ENCODE data around the gene CNN3. TPM values are rescaled to one million over a fixed set of nuclear protein-coding genes. Genes with fewer than 3 reads are reported as not detected.
A peak's percentile ranks its signal among the peaks of the same experiment; 100 is the strongest.

CNN3 gene
- 350 TPM for total RNA-seq
- 163 TPM for polyA plus RNA-seq

DNA sequence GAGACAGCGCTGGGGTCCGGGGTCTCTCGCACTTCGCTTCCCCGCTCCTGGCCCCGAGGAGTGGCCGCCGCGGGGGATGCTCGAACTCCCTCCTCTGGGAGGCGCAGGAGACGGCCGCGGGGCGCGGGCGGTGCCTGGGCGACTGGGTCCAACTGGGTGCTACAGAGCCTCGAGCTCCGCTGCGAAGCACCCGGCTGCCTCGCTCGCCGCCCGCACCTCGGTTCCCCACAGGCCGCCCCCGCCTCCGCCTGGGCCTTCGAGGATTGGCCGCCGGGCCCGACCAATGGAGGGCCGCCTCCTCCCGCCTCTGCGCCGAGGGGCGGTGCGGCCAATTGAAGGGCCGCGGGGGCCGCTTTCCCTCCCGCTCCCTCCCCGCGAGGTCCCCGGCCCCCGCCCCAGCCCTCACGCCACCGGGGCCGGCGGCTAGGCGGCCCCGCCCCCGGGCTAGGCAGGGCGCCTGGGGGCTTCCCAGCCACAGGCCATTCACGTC is at the start of gene CNN3:
CNN3 (minus strand) TSS at position 196 of the 490 bp plus-strand sequence. CDS start 216 bp downstream, outside the sequence.
- DNase-seq (ENCODE audit: extremely low spot score): peak; percentile 76
- Histone ChIP-seq H3K36me3 (ENCODE audit: insufficient read depth) (no peaks in the 10 kb centered on the region), H3K4me3 (ENCODE audit: low read depth, low read length) (peak within 1 kb of the TSS; percentile 85), H3K4me1 (ENCODE audit: insufficient read depth) (peaks cover 2% of the 10 kb centered on the region), H3K27ac (ENCODE audit: low read depth) (peak within 1 kb of the TSS; percentile 99)
- under 1% methylated on average over 57 of the region's 57 CpGs for WGBS

DNA sequence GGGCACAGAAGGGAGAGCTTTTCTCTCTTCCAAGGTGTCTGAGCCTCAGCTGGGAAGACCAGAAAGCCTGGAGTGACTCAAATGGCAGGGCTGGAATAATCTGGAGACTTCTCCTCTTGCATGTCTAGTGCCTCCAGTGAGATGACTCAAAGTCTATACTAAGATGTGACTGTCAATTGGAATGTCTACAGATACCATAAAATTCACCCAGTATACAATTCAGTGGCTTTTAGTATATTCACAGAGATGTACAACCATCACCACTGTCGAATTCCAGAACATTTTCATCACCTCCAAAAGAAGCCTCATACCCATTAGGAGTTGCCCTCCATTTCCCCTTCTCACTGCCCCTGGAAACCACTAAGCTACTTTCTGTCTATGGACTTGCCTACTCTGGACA is 47.9 kb upstream of the CNN3 start:
- DNase-seq (ENCODE audit: extremely low spot score): no peak
- Histone ChIP-seq H3K36me3 (ENCODE audit: insufficient read depth) (no peaks in the 10 kb centered on the region), H3K4me1 (ENCODE audit: insufficient read depth) (no peaks in the 10 kb centered on the region), H3K4me3 (ENCODE audit: low read depth, low read length) (no peak overlapping the region), H3K27ac (ENCODE audit: low read depth) (no peak overlapping the region)
- WGBS: 88% methylated on average over 1 of the region's 1 CpG

DNA sequence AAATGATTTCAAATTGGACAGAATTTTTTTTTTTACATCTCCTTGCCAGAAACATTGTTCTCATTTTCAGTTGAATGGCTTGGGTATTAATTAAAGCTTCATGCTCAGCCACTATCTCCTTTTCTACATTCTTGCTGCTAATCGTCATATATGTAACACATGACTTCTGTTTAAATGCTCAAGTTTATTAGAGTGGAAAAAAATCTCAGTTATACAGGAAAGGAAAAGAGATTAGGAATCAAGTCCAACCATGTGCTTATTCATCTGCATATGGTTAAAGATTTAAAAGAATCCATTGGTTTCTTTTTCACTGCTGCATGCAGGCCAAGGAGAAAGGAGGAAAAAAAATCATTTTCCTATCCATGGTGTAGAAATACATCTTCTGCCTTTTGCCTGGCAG is 47.3 kb upstream of the CNN3 start:
- no peak for DNase-seq (ENCODE audit: extremely low spot score)
- Histone ChIP-seq H3K27ac (ENCODE audit: low read depth) (no peak overlapping the region), H3K4me3 (ENCODE audit: low read depth, low read length) (no peak overlapping the region), H3K4me1 (ENCODE audit: insufficient read depth) (no peaks in the 10 kb centered on the region), H3K36me3 (ENCODE audit: insufficient read depth) (no peaks in the 10 kb centered on the region)
- WGBS: 23% methylated on average over 1 of the region's 1 CpG

DNA sequence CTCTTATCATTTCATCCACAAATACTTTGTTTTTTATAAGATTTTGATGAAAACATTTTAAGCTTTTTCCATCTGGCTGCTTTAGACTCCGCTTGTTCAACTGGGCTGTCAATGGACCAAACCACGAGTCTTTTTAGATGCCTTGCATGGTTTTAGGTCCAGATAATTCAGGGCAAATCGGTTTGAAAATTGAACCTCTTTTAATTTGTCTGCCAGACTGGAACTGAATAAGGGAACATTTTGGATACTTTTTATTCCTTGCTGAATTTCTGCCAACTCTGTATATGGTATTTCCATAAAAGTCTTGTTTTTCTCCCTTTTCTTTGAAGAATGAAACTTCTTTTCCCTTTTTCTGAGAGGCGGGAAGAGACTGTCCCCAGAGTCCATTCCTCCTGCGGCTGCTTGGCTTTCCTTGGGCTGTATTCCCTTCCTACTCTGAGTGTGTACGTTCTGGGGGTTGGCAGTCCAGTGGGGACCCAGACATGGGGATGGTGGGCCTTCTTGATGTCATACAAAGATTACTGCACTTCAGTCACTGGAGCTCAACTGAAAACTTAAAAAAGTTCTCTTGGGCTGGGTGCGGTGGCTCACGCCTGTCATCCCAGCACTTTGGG is 46.5 kb upstream of the CNN3 start:
- no peaks in the 10 kb centered on the region for H3K4me1 ChIP-seq (ENCODE audit: insufficient read depth)
- H3K27ac ChIP-seq (ENCODE audit: low read depth): peak overlapping the region; percentile 39
- no peak overlapping the region for H3K4me3 ChIP-seq (ENCODE audit: low read depth, low read length)
- WGBS: 62% methylated on average over 8 of the region's 8 CpGs
- no peak for DNase-seq (ENCODE audit: extremely low spot score)
- no peaks in the 10 kb centered on the region for H3K36me3 ChIP-seq (ENCODE audit: insufficient read depth)

DNA sequence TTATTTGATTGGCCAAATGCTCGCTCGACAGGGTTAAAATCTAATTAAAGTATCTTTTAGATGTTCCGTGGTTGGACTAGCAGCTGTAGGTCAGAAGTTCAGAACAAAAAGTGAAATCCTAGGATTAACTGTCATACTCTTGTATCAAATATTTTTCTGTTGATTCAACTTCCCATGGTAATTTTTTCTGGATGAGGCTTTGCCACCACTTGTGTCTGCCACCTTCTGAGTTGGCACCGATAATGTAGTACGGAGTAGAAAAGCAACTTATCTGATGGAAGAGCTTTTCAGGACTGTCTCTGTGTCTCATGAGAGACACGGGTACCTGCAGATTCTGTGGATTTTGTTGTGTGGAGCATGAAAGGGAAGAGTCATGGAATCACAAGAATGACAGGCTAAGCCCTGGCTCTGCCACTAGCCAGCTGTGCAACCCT is 44.6 kb upstream of the CNN3 start:
- Histone ChIP-seq H3K36me3 (ENCODE audit: insufficient read depth) (no peaks in the 10 kb centered on the region), H3K4me3 (ENCODE audit: low read depth, low read length) (no peak overlapping the region), H3K4me1 (ENCODE audit: insufficient read depth) (no peaks in the 10 kb centered on the region), H3K27ac (ENCODE audit: low read depth) (peak overlapping the region; percentile 28)
- 41% methylated on average over 6 of the region's 6 CpGs for WGBS
- DNase-seq (ENCODE audit: extremely low spot score): no peak

DNA sequence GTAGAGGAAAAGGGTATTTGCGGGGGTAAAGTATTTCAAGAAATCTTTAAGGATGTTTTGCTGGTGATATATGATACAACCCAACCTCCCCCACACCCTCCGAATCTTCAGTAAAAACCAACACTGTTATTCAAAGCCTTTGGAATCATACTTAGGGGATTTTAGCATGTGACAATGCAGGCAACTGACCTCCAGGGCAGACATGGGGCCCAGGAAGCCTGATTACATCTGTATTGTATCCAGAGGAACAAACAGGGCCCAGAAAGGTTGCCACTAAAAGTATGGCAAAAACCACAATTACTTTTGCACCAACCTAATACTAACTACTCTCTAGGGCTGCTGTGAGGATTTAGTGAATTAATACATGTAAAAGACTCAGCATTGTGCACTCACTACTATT is 43.9 kb upstream of the CNN3 start:
- DNase-seq (ENCODE audit: extremely low spot score): no peak
- H3K4me3 ChIP-seq (ENCODE audit: low read depth, low read length): no peak overlapping the region
- no peak overlapping the region for H3K27ac ChIP-seq (ENCODE audit: low read depth)
- H3K4me1 ChIP-seq (ENCODE audit: insufficient read depth): no peaks in the 10 kb centered on the region
- H3K36me3 ChIP-seq (ENCODE audit: insufficient read depth): no peaks in the 10 kb centered on the region
- WGBS: 88% methylated on average over 2 of the region's 2 CpGs

DNA sequence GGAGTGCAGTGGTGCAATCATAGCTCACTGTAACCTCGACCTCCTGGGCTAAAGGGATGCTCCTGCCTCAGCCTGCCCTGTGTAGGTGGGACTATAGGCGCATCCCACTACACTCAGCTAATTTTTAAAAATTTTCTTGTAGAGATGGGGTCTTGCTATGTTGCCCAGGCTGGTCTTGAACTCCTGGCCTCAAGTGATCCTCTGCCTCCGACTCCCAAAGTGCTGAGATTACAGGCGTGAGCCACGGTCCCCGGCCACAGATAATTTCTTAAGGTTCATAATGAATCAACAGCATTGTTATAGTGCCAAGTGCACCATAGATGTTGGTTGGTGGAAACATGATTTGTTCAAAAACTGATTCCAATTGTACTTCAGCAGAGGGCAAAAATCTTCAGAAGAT is 42.2 kb upstream of the CNN3 start:
- DNase-seq (ENCODE audit: extremely low spot score): no peak
- no peak overlapping the region for H3K4me3 ChIP-seq (ENCODE audit: low read depth, low read length)
- H3K36me3 ChIP-seq (ENCODE audit: insufficient read depth): no peaks in the 10 kb centered on the region
- no peaks in the 10 kb centered on the region for H3K4me1 ChIP-seq (ENCODE audit: insufficient read depth)
- WGBS: 95% methylated on average over 6 of the region's 6 CpGs
- no peak overlapping the region for H3K27ac ChIP-seq (ENCODE audit: low read depth)

DNA sequence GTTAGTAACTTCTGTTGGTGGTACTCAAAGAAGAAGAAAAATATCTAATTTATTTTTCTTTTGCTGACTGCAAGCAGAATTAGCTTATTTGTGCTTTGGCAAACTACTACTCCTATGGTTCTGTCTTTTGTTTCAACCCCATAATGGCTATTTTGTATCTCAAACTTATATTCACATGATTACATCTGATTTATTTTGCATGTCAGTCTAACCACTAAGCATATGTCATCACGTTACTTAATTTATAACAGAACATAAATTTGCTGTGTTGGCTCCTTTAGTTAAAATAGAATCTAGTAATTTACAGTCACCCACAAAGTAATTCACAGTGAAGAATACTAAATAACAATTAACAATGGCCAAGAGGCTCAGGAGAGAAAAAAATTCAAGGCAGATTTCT is 39.1 kb upstream of the CNN3 start:
- Histone ChIP-seq H3K36me3 (ENCODE audit: insufficient read depth) (peaks cover 1% of the 10 kb centered on the region), H3K4me1 (ENCODE audit: insufficient read depth) (no peaks in the 10 kb centered on the region), H3K27ac (ENCODE audit: low read depth) (no peak overlapping the region), H3K4me3 (ENCODE audit: low read depth, low read length) (no peak overlapping the region)
- no peak for DNase-seq (ENCODE audit: extremely low spot score)
- WGBS: 82% methylated on average over 1 of the region's 1 CpG

DNA sequence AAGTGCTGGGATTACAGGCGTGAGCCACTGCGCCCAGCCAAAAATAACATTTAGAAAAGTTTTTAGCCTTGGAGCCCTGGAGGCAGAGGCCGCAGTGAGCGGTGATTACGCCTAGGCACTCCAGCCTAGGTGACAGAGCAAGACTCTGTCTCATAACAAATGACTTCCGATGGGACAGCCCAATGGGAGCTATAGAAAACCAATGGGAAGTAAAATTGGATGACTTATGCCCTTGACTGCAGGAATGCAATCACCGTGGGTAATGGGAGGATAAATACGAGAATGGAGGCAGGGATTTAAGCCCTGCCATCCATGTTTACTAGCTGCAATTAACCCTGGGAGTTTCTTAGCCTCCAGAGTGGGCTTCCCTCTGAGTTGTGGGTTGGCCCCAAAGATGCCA is 37.0 kb upstream of the CNN3 start:
- no peak for DNase-seq (ENCODE audit: extremely low spot score)
- Histone ChIP-seq H3K36me3 (ENCODE audit: insufficient read depth) (peaks cover 1% of the 10 kb centered on the region), H3K4me1 (ENCODE audit: insufficient read depth) (no peaks in the 10 kb centered on the region), H3K27ac (ENCODE audit: low read depth) (no peak overlapping the region), H3K4me3 (ENCODE audit: low read depth, low read length) (no peak overlapping the region)
- WGBS: 80% methylated on average over 8 of the region's 8 CpGs

DNA sequence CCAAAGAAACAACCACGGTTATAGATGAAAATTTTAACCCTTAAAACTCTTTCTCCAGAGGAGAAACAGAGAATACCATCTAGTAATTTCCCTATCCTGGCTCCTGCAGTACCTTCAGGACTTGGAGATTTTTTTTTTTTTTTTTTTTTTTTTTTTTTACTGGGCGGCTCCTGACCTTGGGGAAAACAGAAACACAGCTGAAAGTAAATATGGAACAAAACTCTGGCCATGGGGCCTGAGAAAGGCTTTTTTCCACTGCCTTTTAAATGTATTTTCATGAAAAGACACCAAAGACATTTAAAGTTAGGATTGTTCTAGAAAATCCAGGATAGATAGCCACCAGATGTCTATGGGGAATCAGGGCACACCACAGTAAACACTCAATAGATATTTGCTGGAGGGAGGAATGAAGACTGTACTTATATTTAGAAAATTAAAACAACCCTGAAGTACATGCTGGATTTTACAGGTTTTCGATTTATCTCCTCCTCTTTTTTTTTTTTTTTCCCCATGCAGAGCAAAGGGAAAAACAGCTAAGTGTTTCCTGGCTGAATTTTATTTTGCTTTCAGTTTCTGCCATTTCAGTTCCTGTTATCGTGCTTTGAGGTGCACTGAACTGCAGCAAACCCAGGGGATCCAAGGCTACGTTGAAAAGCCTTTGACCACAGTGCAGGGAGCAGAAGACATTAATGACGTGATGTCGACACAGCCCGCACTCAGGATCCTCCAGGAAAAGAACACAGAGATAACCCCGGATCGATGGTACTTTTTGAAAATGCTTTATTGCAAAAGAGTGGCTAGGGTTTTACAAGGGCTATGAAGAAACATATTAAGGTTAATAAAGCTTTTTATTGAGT is 35.7 kb upstream of the CNN3 start:
- peaks cover 1% of the 10 kb centered on the region for H3K36me3 ChIP-seq (ENCODE audit: insufficient read depth)
- no peak for DNase-seq (ENCODE audit: extremely low spot score)
- 17% methylated on average over 10 of the region's 10 CpGs for WGBS

DNA sequence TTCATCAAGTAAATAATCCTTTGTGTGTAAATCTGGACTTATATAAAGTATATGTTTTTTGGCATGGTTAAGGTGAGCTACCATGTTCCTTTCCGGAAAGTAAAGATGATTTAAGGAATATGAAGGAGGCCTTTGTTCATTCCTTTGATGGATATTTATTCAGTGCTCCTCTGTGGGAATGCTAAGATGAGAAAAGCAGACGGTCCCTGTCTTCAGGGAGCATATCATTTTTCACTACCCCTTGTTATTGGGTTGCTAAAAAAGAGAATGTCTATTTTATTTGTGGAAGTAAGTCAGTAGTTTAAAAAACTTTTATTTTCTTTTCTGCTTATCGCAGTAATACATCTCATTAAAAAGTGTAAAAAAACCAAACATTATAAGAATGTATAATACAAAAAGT is 35.1 kb upstream of the CNN3 start:
- H3K27ac ChIP-seq (ENCODE audit: low read depth): no peak overlapping the region

More for the DNA sequence above, 35.7 kb upstream of the CNN3 start:
- no peak overlapping the region for H3K4me3 ChIP-seq (ENCODE audit: low read depth, low read length)
- peaks cover 2% of the 10 kb centered on the region for H3K4me1 ChIP-seq (ENCODE audit: insufficient read depth)
- H3K27ac ChIP-seq (ENCODE audit: low read depth): peak overlapping the region; percentile 26

DNA sequence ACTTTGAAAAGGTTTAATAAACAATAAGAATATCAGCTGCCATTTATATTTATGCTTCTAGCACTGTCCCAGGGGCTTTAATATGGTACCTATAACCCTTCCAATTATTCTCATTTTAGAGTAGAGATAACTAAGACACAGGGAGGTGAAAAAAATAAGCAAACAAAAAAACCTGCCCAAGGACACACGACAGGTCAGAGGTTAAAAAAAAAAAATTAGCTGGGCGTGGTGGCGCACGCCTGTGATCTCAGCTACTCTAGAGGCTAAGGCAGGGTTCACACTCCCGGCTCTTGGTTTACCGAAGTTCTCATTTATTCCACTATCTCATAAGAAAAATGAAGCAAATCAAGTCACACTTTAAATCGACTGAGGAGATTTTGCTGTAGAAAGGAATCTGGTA is 34.7 kb upstream of the CNN3 start:
- H3K36me3 ChIP-seq (ENCODE audit: insufficient read depth): peaks cover 1% of the 10 kb centered on the region
- no peak overlapping the region for H3K27ac ChIP-seq (ENCODE audit: low read depth)
- 89% methylated on average over 7 of the region's 7 CpGs for WGBS
- peaks cover 2% of the 10 kb centered on the region for H3K4me1 ChIP-seq (ENCODE audit: insufficient read depth)
- H3K4me3 ChIP-seq (ENCODE audit: low read depth, low read length): no peak overlapping the region
- DNase-seq (ENCODE audit: extremely low spot score): no peak

More for the DNA sequence above, 35.1 kb upstream of the CNN3 start:
- Histone ChIP-seq H3K36me3 (ENCODE audit: insufficient read depth) (peaks cover 1% of the 10 kb centered on the region), H3K4me3 (ENCODE audit: low read depth, low read length) (no peak overlapping the region), H3K4me1 (ENCODE audit: insufficient read depth) (peaks cover 2% of the 10 kb centered on the region)
- no peak for DNase-seq (ENCODE audit: extremely low spot score)
- WGBS: 87% methylated on average over 3 of the region's 3 CpGs

DNA sequence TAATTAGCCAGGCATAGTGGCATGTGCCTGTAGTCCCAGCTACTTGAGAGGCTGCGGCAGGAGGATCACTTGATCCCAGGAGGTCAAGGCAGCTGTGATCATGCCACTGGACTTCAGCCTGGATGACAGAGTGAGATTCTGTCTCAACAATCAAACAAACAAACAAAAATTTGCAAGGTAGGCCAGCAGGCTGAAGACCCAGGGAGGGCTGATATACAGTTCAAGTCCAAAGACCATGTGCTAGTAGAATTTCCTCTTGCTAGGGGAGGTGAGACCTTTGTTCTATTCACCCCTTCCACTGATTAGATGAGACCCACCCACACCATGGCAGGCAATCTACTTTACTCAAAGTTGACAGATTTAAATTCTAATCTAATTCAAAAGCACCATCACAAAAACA is 31.2 kb upstream of the CNN3 start:
- Histone ChIP-seq H3K36me3 (ENCODE audit: insufficient read depth) (peaks cover 1% of the 10 kb centered on the region), H3K4me1 (ENCODE audit: insufficient read depth) (peaks cover 2% of the 10 kb centered on the region), H3K27ac (ENCODE audit: low read depth) (no peak overlapping the region), H3K4me3 (ENCODE audit: low read depth, low read length) (no peak overlapping the region)
- no peak for DNase-seq (ENCODE audit: extremely low spot score)
- WGBS: 94% methylated on average over 1 of the region's 1 CpG
